ENCODE results near the gene REM2. TPM values are rescaled to one million over a fixed set of nuclear protein-coding genes. Genes with fewer than 3 reads are reported as not detected.

The REM2 gene
- polyA plus RNA-seq, 1 of the 3 experiments (the other 2 are of a cell fraction) = 0.26 TPM

DNA sequence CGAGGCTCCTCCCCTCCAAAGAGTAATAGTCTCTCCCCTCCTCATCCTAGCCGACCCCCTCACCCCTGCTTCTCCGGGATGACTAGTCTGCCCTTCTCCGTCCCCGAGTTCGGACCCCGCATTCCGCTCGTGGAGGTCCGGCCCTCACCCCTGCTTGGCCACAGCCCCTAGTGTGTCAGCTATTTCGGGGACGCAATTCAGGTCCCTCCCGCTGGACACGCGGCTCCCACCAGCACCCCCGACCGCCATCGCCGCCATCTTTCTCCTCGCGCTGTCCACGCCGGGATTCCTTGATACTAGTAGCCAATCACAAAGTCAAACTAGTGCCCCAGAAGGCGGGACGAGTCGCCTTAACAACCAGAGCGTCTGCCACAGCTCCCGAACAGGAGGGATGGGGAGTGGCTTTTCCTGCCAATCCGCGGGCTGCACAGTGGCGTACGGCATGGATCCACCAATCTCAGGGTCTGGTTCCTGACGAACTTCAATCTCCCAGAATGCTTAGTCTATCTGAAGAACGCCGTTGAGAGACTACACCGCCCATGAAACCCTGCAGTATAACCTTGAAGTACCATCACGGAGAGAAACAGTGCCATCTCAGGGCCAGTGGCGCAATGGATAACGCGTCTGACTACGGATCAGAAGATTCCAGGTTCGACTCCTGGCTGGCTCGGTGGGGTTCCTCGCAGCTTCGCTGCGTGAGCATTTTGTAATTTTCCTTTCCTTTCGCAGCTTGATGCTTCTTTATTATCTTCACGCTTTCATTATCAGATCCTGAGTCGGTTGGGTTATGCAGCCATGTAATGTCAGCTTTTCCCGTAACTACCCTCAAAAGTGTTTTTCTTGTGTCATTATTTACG is 46.3 kb downstream of the REM2 start, which contains the start of gene PRMT5 (continued):
- TF ChIP-seq EP300 (IDR thresholded peaks at IDR 0.05; ENCODE audit: borderline replicate concordance in 1 of 2, low read depth in 1 of 2, low read length in 1 of 2) (peak in 1 of 2 experiments; percentile 70; a peak in 1 of 4 replicates), TCF12 (IDR thresholded peaks at IDR 0.05) (no peak), TAF1 (IDR thresholded peaks at IDR 0.05; ENCODE audit: borderline replicate concordance, low read depth, low read length) (peak; percentile 93), FOXM1 (IDR thresholded peaks at IDR 0.05; ENCODE audit: low read depth) (no peak), GABPA (IDR thresholded peaks at IDR 0.05; ENCODE audit: low read depth) (0 out of 2 replicates have a peak, but pooled peaks have one; percentile 25), MXI1 (IDR thresholded peaks at IDR 0.05; ENCODE audit: low read depth, low read length) (peak; percentile 96), CHD2 (IDR thresholded peaks at IDR 0.05; ENCODE audit: low read length, partially characterized antibody) (peak; percentile 77)
- TF ChIP-seq, protein P1, sequence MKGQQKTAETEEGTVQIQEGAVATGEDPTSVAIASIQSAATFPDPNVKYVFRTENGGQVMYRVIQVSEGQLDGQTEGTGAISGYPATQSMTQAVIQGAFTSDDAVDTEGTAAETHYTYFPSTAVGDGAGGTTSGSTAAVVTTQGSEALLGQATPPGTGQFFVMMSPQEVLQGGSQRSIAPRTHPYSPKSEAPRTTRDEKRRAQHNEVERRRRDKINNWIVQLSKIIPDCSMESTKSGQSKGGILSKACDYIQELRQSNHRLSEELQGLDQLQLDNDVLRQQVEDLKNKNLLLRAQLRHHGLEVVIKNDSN (IDR thresholded peaks at IDR 0.05; ENCODE audit: borderline replicate concordance, low read depth) = no peak
- TF ChIP-seq, protein P2, sequence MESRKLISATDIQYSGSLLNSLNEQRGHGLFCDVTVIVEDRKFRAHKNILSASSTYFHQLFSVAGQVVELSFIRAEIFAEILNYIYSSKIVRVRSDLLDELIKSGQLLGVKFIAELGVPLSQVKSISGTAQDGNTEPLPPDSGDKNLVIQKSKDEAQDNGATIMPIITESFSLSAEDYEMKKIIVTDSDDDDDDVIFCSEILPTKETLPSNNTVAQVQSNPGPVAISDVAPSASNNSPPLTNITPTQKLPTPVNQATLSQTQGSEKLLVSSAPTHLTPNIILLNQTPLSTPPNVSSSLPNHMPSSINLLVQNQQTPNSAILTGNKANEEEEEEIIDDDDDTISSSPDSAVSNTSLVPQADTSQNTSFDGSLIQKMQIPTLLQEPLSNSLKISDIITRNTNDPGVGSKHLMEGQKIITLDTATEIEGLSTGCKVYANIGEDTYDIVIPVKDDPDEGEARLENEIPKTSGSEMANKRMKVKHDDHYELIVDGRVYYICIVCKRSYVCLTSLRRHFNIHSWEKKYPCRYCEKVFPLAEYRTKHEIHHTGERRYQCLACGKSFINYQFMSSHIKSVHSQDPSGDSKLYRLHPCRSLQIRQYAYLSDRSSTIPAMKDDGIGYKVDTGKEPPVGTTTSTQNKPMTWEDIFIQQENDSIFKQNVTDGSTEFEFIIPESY (IDR thresholded peaks at IDR 0.05; ENCODE audit: borderline replicate concordance, low read depth) = no peak
- TF ChIP-seq, protein P3, sequence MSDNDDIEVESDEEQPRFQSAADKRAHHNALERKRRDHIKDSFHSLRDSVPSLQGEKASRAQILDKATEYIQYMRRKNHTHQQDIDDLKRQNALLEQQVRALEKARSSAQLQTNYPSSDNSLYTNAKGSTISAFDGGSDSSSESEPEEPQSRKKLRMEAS (IDR thresholded peaks at IDR 0.05; ENCODE audit: low read depth) = peak; percentile 74; the same call in 1 of the 2 replicates

DNA sequence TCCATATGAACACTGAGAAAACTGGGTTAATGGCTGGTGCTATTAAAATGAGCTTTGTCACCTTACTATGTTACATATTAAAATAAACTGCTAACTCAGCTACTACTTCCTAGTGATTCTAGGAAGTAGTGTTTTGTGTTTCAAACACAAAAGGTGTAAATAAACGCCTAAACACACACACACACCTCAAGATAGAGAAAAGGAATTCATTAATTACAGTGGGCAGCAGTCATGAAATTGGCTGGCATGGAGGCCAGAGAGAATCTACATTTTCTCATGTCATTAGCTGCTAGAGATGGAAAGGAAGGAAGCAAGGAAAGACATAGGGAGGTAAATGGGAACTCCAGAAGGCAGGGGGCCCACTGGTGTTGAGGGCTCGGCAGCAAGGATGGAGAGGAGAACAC is 46.9 kb downstream of the REM2 start:
- WGBS (ENCODE audit: low lambda C conversion rate) = 0% methylated on average over 2 of the region's 2 CpGs
- peak overlapping the region; percentile 49 to 64 for H3K4me3 ChIP-seq (ENCODE audit: low read depth in 2 of 2, low read length in 1 of 2)
- H3K36me3 ChIP-seq (replicated peaks in 1 of 2; ENCODE audit: control insufficient read depth in 1 of 2, insufficient read depth in 2 of 2, low read length in 1 of 2) = peaks cover 11 to 16% of the 10 kb centered on the region in 2 experiments
- TF ChIP-seq ELF1 (IDR thresholded peaks at IDR 0.05) (no peak), GABPA (IDR thresholded peaks at IDR 0.05; ENCODE audit: low read depth) (no peak), JUND (IDR thresholded peaks at IDR 0.05) (no peak), SIN3A (IDR thresholded peaks at IDR 0.05; ENCODE audit: borderline replicate concordance, low read depth, low read length) (no peak), TEAD4 (IDR thresholded peaks at IDR 0.05; ENCODE audit: borderline replicate concordance, insufficient read depth) (no peak), SMC3 (IDR thresholded peaks at IDR 0.05; ENCODE audit: low read depth, low read length) (no peak)
- TF ChIP-seq, protein P4, sequence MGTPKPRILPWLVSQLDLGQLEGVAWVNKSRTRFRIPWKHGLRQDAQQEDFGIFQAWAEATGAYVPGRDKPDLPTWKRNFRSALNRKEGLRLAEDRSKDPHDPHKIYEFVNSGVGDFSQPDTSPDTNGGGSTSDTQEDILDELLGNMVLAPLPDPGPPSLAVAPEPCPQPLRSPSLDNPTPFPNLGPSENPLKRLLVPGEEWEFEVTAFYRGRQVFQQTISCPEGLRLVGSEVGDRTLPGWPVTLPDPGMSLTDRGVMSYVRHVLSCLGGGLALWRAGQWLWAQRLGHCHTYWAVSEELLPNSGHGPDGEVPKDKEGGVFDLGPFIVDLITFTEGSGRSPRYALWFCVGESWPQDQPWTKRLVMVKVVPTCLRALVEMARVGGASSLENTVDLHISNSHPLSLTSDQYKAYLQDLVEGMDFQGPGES (IDR thresholded peaks at IDR 0.05; ENCODE audit: low read depth, low read length) = no peak
- TF ChIP-seq, protein P5, sequence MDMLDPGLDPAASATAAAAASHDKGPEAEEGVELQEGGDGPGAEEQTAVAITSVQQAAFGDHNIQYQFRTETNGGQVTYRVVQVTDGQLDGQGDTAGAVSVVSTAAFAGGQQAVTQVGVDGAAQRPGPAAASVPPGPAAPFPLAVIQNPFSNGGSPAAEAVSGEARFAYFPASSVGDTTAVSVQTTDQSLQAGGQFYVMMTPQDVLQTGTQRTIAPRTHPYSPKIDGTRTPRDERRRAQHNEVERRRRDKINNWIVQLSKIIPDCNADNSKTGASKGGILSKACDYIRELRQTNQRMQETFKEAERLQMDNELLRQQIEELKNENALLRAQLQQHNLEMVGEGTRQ (IDR thresholded peaks at IDR 0.05; ENCODE audit: borderline replicate concordance, low read depth, low read length) = no peak
- peak overlapping the region; percentile 94 for H2AFZ ChIP-seq (ENCODE audit: low read depth)
- peaks cover 28% of the 10 kb centered on the region for H3K79me2 ChIP-seq (ENCODE audit: insufficient read depth)
- no peaks in the 10 kb centered on the region for H3K9me3 ChIP-seq
- H3K27me3 ChIP-seq (ENCODE audit: insufficient read depth) = no peaks in the 10 kb centered on the region
- peaks cover 13% of the 10 kb centered on the region for H3F3A ChIP-seq (replicated peaks; ENCODE audit: insufficient read depth)
- peak overlapping the region; percentile 78 for H3K4me2 ChIP-seq
- H4K20me1 ChIP-seq (ENCODE audit: insufficient read depth) = no peaks in the 10 kb centered on the region
- peak overlapping the region; percentile 58 to 85 for H3K27ac ChIP-seq (ENCODE audit: low read depth in 2 of 2, low read length in 1 of 2)
- no peak for DNase-seq
- CTCF ChIA-PET = interaction anchor here (0.6 to 3.7 kb wide), 38 partner anchors 8 to 152 kb away, joined by 3 to 36 read pairs (median 7); partner anchors contain the start of genes AJUBA, CDH24, HAUS4 and LRP10
- H3K9me2 ChIP-seq = no peaks in the 10 kb centered on the region
- peaks cover 9 to 12% of the 10 kb centered on the region in 2 experiments; a peak in 2 of 4 replicates for H3K4me1 ChIP-seq (ENCODE audit: control insufficient read depth in 1 of 2, insufficient read depth in 2 of 2, low read depth in 1 of 2, low read length in 1 of 2)
- H3K9ac ChIP-seq = peak overlapping the region; percentile 68
- POLR2A ChIA-PET = interaction anchor here (1.1 to 1.6 kb wide), 4 partner anchors 12 to 81 kb away, joined by 3 to 15 read pairs (median 4); partner anchors contain the start of genes HAUS4 and RBM23
